ENCODE results near the gene DISC1. TPM values are rescaled to one million over a fixed set of nuclear protein-coding genes. Genes with fewer than 3 reads are reported as not detected.

The DISC1 gene
- total and polyA plus RNA-seq, 2 experiments from 2014 or later: 2.1 to 6.5 TPM

DNA sequence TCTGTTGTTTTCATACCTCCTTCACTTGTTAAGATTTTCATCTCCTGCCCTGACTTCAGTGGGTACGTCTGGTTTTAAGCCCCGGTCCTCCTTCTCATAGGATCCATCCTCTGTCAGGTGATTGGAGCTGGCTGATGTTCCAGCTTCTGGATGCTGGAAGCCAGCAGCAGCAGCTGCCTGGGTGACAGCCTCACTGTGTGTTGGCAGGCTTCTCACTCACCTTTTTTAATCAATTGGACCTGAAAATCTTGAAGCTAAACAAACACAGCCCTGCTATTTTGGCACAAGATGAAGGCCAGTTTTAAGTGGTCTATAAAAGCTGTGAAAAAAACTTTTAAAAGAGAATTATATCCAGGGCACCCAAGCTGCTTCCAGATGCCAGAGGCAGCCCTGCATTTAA, 181.0 kb downstream of the DISC1 start (continued):
- TF ChIP-seq, protein P1, sequence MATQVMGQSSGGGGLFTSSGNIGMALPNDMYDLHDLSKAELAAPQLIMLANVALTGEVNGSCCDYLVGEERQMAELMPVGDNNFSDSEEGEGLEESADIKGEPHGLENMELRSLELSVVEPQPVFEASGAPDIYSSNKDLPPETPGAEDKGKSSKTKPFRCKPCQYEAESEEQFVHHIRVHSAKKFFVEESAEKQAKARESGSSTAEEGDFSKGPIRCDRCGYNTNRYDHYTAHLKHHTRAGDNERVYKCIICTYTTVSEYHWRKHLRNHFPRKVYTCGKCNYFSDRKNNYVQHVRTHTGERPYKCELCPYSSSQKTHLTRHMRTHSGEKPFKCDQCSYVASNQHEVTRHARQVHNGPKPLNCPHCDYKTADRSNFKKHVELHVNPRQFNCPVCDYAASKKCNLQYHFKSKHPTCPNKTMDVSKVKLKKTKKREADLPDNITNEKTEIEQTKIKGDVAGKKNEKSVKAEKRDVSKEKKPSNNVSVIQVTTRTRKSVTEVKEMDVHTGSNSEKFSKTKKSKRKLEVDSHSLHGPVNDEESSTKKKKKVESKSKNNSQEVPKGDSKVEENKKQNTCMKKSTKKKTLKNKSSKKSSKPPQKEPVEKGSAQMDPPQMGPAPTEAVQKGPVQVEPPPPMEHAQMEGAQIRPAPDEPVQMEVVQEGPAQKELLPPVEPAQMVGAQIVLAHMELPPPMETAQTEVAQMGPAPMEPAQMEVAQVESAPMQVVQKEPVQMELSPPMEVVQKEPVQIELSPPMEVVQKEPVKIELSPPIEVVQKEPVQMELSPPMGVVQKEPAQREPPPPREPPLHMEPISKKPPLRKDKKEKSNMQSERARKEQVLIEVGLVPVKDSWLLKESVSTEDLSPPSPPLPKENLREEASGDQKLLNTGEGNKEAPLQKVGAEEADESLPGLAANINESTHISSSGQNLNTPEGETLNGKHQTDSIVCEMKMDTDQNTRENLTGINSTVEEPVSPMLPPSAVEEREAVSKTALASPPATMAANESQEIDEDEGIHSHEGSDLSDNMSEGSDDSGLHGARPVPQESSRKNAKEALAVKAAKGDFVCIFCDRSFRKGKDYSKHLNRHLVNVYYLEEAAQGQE (IDR thresholded peaks at IDR 0.05; ENCODE audit: unreplicated experiment): no peak
- TF ChIP-seq POLR2AphosphoS5 (IDR thresholded peaks at IDR 0.05; ENCODE audit: low read depth): no peak
- TF ChIP-seq JUNB (IDR thresholded peaks at IDR 0.05; ENCODE audit: unreplicated experiment): no peak
- no peak for TF ChIP-seq ZNF331 (CRISPR knock-in tag; IDR thresholded peaks at IDR 0.05; ENCODE audit: low read depth)
- no peak for TF ChIP-seq NANOG (IDR thresholded peaks at IDR 0.05; ENCODE audit: borderline replicate concordance)
- TF ChIP-seq, protein P2, sequence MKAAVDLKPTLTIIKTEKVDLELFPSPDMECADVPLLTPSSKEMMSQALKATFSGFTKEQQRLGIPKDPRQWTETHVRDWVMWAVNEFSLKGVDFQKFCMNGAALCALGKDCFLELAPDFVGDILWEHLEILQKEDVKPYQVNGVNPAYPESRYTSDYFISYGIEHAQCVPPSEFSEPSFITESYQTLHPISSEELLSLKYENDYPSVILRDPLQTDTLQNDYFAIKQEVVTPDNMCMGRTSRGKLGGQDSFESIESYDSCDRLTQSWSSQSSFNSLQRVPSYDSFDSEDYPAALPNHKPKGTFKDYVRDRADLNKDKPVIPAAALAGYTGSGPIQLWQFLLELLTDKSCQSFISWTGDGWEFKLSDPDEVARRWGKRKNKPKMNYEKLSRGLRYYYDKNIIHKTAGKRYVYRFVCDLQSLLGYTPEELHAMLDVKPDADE (IDR thresholded peaks at IDR 0.05): no peak
- no peak for TF ChIP-seq STAT1 (IDR thresholded peaks at IDR 0.05; ENCODE audit: unreplicated experiment)
- TF ChIP-seq, protein P3, sequence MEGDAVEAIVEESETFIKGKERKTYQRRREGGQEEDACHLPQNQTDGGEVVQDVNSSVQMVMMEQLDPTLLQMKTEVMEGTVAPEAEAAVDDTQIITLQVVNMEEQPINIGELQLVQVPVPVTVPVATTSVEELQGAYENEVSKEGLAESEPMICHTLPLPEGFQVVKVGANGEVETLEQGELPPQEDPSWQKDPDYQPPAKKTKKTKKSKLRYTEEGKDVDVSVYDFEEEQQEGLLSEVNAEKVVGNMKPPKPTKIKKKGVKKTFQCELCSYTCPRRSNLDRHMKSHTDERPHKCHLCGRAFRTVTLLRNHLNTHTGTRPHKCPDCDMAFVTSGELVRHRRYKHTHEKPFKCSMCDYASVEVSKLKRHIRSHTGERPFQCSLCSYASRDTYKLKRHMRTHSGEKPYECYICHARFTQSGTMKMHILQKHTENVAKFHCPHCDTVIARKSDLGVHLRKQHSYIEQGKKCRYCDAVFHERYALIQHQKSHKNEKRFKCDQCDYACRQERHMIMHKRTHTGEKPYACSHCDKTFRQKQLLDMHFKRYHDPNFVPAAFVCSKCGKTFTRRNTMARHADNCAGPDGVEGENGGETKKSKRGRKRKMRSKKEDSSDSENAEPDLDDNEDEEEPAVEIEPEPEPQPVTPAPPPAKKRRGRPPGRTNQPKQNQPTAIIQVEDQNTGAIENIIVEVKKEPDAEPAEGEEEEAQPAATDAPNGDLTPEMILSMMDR (conservative IDR thresholded peaks at IDR 0.05; ENCODE audit: low read depth in 2 of 2): no peak
- TF ChIP-seq ZNF114 (CRISPR knock-in tag; IDR thresholded peaks at IDR 0.05): no peak
- no peak for TF ChIP-seq EZH2 (IDR thresholded peaks at IDR 0.05; ENCODE audit: low read depth, unreplicated experiment)

DNA sequence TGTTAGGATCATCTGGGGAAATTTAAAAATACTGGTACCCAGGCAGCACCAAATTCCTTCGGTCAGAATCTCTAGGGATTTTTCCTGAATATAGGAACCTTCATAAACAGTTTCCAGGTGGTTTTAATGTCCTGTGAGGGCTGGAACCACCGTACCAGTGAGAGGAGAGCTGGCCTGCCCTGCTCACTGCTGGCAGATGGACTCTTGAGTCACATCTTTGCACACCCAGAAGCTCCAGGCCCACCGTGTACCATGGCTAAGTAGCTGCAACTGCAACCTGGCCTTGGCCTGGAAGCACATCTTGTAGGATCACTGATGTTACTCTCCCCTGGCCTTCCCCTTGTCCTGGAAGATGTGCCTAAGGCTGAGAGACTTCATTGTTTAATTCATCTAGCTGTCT, 181.5 kb downstream of the DISC1 start:
- Histone ChIP-seq H3K4me3 (no peak overlapping the region), H3K27me3 (ENCODE audit: insufficient read depth) (no peaks in the 10 kb centered on the region), H3K4me2 (no peak overlapping the region), H3K9me2 (ENCODE audit: insufficient read depth) (no peaks in the 10 kb centered on the region), H3K36me3 (ENCODE audit: insufficient read depth) (no peaks in the 10 kb centered on the region), H4K20me1 (replicated peaks; ENCODE audit: insufficient read depth) (no peaks in the 10 kb centered on the region), H3K4me1 (ENCODE audit: insufficient read depth) (no peaks in the 10 kb centered on the region), H3K79me2 (replicated peaks; ENCODE audit: insufficient read depth) (no peaks in the 10 kb centered on the region), H3K27ac (ENCODE audit: low read depth) (no peak overlapping the region), H3F3A (replicated peaks; ENCODE audit: low read depth) (no peaks in the 10 kb centered on the region), H2AFZ (no peak overlapping the region)
- no peaks in the 10 kb centered on the region for H3K9me3 Mint-ChIP-seq
- TF ChIP-seq STAT1 (IDR thresholded peaks at IDR 0.05; ENCODE audit: unreplicated experiment) (no peak), ZNF331 (CRISPR knock-in tag; IDR thresholded peaks at IDR 0.05; ENCODE audit: low read depth) (no peak), POLR2AphosphoS5 (IDR thresholded peaks at IDR 0.05; ENCODE audit: low read depth) (no peak), EZH2phosphoT487 (IDR thresholded peaks at IDR 0.05; ENCODE audit: unreplicated experiment) (no peak), ZNF114 (CRISPR knock-in tag; IDR thresholded peaks at IDR 0.05) (no peak)
- TF ChIP-seq, protein P1 (IDR thresholded peaks at IDR 0.05; ENCODE audit: unreplicated experiment): no peak
- TF ChIP-seq, protein P3 (conservative IDR thresholded peaks at IDR 0.05; ENCODE audit: low read depth in 2 of 2): no peak
- no peak for DNase-seq (ENCODE audit: low spot score)
- H3K4me3 Mint-ChIP-seq: no peak overlapping the region
- H3K4me1 Mint-ChIP-seq: no peaks in the 10 kb centered on the region; the same call in 2 of the 3 replicates
- no peaks in the 10 kb centered on the region; the same call in 2 of the 3 replicates for H3K36me3 Mint-ChIP-seq (ENCODE audit: low read depth)
- H3K27me3 Mint-ChIP-seq (ENCODE audit: insufficient read depth, low read depth, poor library complexity): peaks cover 5% of the 10 kb centered on the region
- no peak overlapping the region for H3K27ac Mint-ChIP-seq
- ATAC-seq: no peak
